AG08395 (cell line): ENCODE data around the gene HBA1.
A peak's percentile ranks its signal among the peaks of the same experiment; 100 is the strongest.
"Not testable (repeated sequence)": the region's sequence is repeated elsewhere in the genome, so short reads cannot be mapped to it uniquely, and the experiment has no call there.

ENCODE experiments used
- DNase-seq: peaks from one replicate; pipeline ENCODE4 v3.0.0; 2012; ENCODE audit warnings: mixed read lengths, low spot score

Gene HBA1

GRCh38 chr16:176006-176405, 474 bp upstream of the HBA1 start:
- DNase-seq: not testable (repeated sequence)

DNA sequence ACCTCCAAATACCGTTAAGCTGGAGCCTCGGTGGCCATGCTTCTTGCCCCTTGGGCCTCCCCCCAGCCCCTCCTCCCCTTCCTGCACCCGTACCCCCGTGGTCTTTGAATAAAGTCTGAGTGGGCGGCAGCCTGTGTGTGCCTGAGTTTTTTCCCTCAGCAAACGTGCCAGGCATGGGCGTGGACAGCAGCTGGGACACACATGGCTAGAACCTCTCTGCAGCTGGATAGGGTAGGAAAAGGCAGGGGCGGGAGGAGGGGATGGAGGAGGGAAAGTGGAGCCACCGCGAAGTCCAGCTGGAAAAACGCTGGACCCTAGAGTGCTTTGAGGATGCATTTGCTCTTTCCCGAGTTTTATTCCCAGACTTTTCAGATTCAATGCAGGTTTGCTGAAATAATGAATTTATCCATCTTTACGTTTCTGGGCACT, 928 bp downstream of the HBA1 start:
- DNase-seq: peak; percentile 46

- DNase-seq: no peak
These were observed 1.6 kb downstream of the HBA1 start for GRCh38 chr16:177981-178667.

DNA sequence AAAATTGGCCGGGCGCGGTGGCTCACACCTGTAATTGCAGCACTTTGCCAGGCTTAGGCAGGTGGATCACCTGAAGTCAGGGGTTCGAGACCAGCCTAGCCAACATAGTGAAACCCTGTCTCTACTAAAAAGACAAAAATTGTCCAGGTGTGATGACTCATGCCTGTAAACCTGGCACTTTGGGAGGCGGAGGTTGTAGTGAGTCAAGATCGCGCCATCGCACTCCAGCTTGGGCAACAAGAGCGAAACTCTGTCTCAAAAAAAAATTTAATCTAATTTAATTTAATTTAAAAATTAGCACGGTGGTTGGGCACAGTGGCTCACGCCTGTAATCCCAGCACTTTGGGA, 2.2 kb downstream of the HBA1 start:
- DNase-seq: no peak

DNA sequence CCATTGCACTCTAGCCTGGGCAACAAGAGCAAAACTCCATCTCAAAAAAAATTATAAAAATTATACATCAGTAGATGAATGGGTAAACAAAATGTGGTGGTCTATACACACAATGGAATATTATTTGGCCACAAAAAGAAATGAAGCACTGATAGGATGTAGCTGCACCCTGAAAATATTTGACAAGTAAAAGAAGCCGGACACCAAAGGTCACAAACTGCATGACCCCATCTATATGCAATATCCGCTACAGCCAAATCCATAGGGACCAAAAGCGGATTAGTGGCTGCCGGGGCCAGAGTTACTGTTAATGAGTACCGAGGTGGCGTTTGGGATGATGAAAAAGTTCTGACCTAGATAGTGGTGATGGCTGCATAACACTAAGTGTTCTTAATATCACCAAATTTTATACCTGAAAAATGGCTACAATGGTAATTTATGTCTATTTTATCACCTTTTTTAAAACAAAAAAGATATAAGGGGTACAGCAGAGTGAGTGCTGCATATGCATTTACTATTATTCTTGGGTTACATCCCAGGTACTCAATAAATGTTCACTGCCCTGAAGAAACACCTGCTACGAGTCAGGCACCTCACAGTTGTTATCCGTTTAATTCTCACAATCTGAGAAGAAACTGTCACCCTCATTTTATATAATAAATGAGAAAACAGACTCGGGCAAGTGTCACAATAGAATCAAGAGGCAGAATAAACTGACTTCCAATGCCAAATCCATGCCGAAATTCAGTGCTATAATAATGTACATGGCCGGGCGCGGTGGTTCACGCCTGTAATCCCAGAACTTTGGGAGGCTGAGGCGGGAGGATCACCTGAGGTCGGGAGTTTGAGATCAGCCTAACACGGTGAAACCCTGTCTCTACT, 3.0 kb downstream of the HBA1 start:
- no peak for DNase-seq

GRCh38 chr16:180101-180675, 3.7 kb downstream of the HBA1 start, which contains the start of gene HBQ1:
Gene HBQ1, plus strand, starts transcription at chr16:180459. Its CDS starts 28 bp downstream, at chr16:180487.
- peak; percentile 53 for DNase-seq

GRCh38 chr16:180681-181564, 4.4 kb downstream of the HBA1 start:
- peak; percentile 85 for DNase-seq

DNA sequence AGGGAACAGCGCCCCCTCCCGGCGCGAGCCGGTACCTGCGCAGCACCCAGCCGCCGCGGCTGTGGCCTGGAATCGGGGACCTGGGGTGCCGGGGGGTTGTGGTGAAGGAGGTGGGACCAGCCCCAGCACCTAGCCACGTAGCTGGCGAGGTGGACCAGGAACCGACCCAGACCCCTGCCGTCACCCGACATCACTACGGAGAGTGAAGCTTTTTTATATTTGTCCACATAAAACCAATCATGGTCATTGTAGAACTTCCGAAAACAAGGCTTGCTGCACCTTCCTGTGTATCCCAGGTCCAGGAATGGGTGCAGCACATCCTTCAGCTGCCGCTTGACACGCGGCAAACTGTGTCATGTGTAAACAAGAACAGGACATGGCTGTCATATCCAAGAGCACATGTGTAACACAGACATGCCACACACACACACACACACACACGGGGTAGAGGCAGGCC, 5.1 kb downstream of the HBA1 start:
- DNase-seq: no peak

- no peak for DNase-seq
These were observed 6.5 kb downstream of the HBA1 start for GRCh38 chr16:183005-183404.

DNA sequence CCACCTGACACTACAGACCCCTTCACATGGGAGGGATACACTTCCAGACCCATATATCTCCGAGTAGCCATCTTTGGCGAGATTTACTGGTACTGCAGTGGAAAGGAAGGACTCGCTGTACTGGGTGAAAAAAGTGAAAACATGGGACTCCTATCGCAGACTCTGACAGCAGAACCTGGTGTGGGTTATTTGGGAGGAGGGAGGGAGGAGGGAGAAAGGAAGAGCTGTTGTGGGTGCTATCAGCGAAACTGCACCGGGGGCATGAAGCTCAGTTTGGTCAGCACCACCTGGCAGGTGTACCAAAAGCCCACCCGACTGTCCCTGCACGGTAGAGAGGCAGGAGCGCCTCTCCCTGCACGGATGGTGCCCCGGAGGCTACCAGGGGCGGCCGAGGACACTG, 8.7 kb downstream of the HBA1 start:
- no peak for DNase-seq

- no peak for DNase-seq
These were observed 9.2 kb downstream of the HBA1 start for GRCh38 chr16:185691-186090.

- DNase-seq: no peak
These were observed 10.8 kb downstream of the HBA1 start for GRCh38 chr16:187330-187729.

GRCh38 chr16:188674-189073, 12.2 kb downstream of the HBA1 start:
- no peak for DNase-seq

GRCh38 chr16:189604-190186, 13.2 kb downstream of the HBA1 start:
- DNase-seq: no peak

- no peak for DNase-seq
These were observed 15.4 kb downstream of the HBA1 start for GRCh38 chr16:191831-192230.

DNA sequence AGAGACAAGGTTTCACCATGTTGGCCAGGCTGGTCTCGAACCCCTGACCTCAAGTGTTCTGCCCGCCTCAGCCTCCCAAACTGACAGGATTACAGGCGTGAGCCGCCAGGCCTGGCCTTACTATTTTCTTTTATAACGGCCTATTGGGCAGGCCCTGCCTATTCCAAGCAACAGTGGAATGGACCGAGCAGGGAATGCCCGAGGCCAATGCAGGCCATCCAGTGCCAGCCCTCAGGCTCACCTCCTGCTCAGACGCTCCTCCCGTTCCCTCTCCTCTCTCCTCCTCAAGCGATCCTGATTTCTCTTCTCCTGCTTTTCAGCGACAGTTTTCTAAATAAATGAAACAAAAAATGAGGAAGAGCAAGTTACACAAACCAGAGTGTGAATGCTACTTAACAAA, 16.2 kb downstream of the HBA1 start:
- DNase-seq: no peak

DNA sequence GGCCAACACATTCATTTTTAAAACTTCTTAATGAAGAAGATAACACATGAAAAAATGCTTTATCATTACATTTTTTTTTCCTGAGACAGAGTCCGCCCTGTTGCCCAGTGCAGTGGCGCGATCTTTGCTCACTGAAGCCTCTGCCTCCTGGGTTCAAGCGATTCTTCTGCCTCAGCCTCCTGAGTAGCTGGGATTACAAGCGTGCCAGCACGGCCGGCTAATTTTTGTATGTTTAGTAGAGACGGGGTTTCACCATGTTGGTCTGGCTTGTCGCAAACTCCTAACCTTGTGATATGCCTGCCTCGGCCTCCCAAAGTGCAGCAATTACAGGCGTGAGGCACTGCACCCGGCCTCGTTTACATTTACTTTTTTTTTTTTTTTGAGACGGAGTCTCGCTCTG, 17.0 kb downstream of the HBA1 start:
- no peak for DNase-seq

DNA sequence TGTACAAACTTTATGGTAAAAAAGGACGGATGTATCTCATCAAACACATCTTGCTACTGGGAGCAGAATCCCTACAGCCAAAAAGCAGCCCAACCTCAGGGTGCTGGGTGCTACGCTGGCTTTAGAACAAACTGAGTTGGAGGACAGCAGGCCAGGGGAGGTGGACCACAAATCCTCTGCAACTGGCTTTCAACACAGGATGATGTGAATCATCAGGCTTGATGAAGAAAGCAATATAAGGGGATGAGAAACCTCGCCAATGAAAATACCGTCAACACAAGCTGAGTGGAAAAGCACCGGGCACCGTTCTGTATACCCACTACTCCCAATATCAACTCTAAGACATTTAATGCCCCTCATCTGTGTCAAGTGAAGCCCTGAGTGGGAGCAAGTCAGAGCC, 18.0 kb downstream of the HBA1 start:
- DNase-seq: no peak

DNA sequence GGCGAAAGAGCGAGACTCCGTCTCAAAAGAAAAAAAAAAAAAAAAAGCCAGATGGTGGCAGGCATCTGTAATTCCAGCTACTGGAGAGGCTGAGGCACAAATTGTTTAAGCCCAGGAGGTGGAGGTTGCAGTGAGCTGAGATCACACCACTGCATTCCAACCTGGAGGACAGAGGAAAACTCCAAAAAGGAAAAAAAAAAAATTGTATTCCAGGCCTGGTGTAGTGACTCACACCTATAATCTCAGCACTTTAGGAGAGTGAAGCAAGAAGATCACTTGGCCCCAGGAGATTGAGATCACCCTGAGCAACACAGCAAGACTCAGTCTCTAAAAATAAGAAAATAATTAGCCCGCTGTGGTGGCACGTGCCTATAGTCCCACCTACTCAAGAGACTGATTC, 23.9 kb downstream of the HBA1 start:
- peak; percentile 38 for DNase-seq

DNA sequence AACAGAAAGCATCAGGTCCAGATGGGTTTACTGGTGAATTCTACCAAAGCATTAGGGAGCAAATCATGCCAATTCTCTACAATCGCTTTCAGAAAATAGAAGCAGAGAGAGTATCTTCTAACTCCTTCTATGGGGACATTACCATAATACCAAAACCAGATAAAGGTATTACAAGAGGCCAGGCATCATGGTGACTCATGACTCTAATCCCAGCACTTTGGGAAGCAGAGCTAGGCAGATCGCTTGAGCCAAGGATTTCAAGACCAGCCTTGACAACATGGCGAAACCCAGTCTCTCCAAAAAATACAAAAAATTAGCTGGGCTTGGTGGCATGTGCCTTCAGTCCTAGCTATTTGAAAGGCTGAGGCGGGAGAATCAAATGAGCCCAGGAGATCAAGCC, 26.8 kb downstream of the HBA1 start:
- DNase-seq: no peak

- DNase-seq: not testable (repeated sequence)
These were observed 27.6 kb downstream of the HBA1 start for GRCh38 chr16:204046-204445.

GRCh38 chr16:209359-209758, 32.9 kb downstream of the HBA1 start:
- DNase-seq: not testable (repeated sequence)
